SK-N-SH (cell line): Measurements from ENCODE around the gene CLEC16A.

ENCODE experiments used
- FOSL2 ChIP-seq: IDR thresholded peaks from 2 replicates; pipeline ENCODE4 v1.4.0; 2012; ENCODE audit warnings: low read depth, mild to moderate bottlenecking, moderate library complexity, borderline replicate concordance
- FOXJ3 ChIP-seq: sonication (generic); formaldehyde crosslinking; IDR thresholded peaks from 2 replicates; pipeline ENCODE4 v1.5.1; 2020; ENCODE audit warnings: mild to moderate bottlenecking, missing genetic modification reagents
- JUND ChIP-seq: IDR thresholded peaks from 2 replicates; pipeline ENCODE4 v1.4.0; 2012
- POLR2AphosphoS5 ChIP-seq: IDR thresholded peaks from 2 replicates; pipeline ENCODE4 v1.6.1; 2012; ENCODE audit warnings: low read depth, low read length
- RFX5 ChIP-seq: IDR thresholded peaks from 2 replicates; pipeline ENCODE4 v1.6.1; 2012; ENCODE audit warnings: mild to moderate bottlenecking, improper control_type of control experiment, low read length
- TAF1 ChIP-seq: IDR thresholded peaks from 2 replicates; pipeline ENCODE4 v1.6.1; 2012; ENCODE audit warnings: low read depth, mild to moderate bottlenecking, low read length, moderate library complexity, borderline replicate concordance
- TF ChIP-seq, protein P1 (sequence below): fragments of 150-350 bp; IDR thresholded peaks from 2 replicates; pipeline ENCODE4 v1.6.1; 2017; ENCODE audit warnings: antibody characterized with exemption, low read length, low read depth, borderline replicate concordance
- TF ChIP-seq, protein P2 (sequence below): fragments of 200-600 bp; sonication (generic); IDR thresholded peaks from 2 replicates; pipeline ENCODE4 v1.6.1; 2017; ENCODE audit warnings: antibody characterized with exemption, mild to moderate bottlenecking, moderate library complexity
- TF ChIP-seq, protein P3 (sequence below): IDR thresholded peaks from 2 replicates; pipeline ENCODE4 v1.4.0; 2012; ENCODE audit warnings: low read depth

DNA sequence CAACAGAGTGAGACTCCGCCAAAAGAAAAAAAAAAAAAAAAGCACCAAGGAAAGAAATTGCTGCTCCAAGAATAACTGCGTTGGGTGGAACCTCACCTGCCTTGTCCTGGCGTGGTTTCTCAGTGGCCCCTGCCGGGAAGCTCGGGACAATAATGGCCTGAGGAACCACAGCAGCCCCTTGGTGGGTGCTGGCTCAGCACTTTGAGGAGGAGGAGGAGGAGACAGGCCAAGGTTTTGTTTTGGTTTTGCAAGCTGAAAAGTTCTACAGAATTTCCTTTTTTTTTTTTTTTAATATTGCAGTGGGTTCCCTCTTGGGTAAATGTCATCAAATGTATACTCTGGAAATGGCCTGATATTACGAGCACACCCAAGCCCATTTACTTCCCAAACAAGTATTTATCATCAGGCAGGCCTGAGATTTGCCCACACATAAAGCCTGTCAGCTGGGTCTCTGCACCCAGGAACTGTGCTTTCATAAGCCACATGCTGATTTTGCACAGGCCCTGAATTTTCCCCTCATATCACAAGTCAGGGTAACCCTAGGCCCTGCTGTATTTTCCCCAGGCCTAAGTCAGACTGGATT, 233.3 kb downstream of the CLEC16A start:
- TF ChIP-seq JUND (no peak), FOXJ3 (CRISPR knock-in tag) (no peak), POLR2AphosphoS5 (no peak), FOSL2 (no peak), TAF1 (no peak), RFX5 (no peak)
- TF ChIP-seq, protein P1, sequence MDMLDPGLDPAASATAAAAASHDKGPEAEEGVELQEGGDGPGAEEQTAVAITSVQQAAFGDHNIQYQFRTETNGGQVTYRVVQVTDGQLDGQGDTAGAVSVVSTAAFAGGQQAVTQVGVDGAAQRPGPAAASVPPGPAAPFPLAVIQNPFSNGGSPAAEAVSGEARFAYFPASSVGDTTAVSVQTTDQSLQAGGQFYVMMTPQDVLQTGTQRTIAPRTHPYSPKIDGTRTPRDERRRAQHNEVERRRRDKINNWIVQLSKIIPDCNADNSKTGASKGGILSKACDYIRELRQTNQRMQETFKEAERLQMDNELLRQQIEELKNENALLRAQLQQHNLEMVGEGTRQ: no peak
- TF ChIP-seq, protein P2, sequence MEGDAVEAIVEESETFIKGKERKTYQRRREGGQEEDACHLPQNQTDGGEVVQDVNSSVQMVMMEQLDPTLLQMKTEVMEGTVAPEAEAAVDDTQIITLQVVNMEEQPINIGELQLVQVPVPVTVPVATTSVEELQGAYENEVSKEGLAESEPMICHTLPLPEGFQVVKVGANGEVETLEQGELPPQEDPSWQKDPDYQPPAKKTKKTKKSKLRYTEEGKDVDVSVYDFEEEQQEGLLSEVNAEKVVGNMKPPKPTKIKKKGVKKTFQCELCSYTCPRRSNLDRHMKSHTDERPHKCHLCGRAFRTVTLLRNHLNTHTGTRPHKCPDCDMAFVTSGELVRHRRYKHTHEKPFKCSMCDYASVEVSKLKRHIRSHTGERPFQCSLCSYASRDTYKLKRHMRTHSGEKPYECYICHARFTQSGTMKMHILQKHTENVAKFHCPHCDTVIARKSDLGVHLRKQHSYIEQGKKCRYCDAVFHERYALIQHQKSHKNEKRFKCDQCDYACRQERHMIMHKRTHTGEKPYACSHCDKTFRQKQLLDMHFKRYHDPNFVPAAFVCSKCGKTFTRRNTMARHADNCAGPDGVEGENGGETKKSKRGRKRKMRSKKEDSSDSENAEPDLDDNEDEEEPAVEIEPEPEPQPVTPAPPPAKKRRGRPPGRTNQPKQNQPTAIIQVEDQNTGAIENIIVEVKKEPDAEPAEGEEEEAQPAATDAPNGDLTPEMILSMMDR: no peak
- TF ChIP-seq, protein P3, sequence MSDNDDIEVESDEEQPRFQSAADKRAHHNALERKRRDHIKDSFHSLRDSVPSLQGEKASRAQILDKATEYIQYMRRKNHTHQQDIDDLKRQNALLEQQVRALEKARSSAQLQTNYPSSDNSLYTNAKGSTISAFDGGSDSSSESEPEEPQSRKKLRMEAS: no peak
